GM21717 (cell line): ENCODE measurements around the gene PRCD.
"Not testable (repeated sequence)": the region's sequence is repeated elsewhere in the genome, so short reads cannot be mapped to it uniquely, and the experiment has no call there.

ENCODE experiments used
- ATAC-seq: cut with Tn5 transposase; IDR thresholded peaks from one replicate; pipeline ENCODE4 v1.9.1; 2021; ENCODE audit warnings: mild to moderate bottlenecking, moderate library complexity; ENCODE audit not compliant: unreplicated experiment

The PRCD gene

DNA sequence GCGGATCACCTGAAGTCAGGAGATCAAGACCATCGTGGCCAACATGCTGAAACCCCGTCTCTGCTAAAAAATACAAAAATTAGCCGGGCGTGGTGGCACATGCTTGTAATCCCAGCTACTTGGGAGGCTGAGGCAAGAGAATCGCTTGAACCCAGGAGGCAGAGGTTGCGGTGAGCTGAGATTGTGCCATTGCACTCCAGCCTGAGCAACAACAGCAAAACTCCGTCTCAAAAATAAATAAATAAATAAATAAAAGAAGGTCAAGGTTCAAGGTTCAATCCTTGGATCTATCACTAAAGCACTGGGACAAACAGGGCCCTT lies 14.4 kb upstream of the PRCD start:
- ATAC-seq = not testable (repeated sequence)

GRCh38 chr17:76527016-76527415 lies 12.8 kb upstream of the PRCD start:
- not testable (repeated sequence) for ATAC-seq

DNA sequence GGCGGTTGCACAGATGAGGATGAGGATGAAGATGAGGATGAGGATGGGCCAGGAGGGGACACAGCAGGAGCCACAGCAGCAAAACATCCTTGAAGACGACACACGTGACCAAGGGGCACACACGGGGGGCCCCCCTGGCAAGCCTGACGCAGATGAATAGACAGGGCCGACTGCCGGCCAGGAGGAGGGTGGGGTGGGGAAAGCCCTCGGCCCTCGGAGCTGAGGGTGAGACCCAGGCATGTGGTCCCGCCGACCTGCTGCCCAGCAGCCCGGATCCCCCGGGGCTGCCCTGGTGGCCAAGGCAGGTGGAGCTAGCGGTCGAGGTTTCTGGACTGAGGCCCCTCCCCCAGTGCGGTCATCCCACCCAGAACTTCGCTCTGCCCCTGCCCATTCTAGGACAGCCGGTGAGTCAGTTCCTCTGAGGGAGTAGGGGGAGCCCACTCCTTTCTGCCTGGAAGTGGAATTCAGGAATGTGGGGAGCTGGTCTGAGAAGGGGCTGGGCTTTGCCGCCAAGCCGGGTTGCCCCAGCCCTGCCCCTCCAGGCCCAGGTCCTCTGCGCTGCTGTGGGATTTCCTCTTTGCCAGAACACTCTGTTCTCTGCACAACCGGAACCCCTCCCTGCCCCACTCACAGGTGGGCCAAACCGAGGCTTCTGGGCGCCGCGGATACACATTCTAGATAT lies 12.3 kb upstream of the PRCD start:
- ATAC-seq = no peak

GRCh38 chr17:76528156-76528527 lies 11.7 kb upstream of the PRCD start:
- no peak for ATAC-seq

DNA sequence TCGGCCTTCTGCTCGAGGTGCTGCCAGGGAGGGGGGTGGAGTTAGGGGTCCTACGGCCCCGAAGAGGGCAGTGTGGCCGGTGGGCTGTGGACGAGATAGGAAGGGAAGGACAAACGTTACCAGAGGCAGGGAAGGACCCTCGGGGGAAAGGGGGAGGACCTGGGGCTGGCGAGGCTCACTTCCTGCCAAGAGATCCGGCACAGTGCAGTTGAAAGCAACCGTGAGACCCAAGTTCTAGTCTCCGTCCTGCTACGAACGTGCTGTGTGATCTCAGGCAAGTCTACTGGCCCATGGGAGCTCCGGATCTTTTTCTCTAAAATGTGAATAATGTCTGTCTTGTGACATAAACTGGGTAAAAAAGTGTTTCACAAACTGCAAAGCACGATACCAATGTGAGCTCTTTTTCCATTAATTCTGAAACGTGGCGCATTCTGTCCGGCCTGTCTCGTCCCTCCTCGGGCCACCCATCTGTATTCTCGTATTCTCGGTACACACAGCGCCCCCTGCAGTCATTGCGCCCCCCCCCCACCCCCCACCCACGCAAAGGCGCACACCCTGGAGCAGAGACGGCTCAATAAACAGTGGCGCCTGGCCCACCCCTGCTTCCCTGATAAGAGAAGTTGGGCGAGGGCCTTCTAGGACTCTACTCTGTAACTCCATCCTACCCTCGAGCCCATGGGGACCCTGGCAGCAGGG lies 11.2 kb upstream of the PRCD start:
- no peak for ATAC-seq

DNA sequence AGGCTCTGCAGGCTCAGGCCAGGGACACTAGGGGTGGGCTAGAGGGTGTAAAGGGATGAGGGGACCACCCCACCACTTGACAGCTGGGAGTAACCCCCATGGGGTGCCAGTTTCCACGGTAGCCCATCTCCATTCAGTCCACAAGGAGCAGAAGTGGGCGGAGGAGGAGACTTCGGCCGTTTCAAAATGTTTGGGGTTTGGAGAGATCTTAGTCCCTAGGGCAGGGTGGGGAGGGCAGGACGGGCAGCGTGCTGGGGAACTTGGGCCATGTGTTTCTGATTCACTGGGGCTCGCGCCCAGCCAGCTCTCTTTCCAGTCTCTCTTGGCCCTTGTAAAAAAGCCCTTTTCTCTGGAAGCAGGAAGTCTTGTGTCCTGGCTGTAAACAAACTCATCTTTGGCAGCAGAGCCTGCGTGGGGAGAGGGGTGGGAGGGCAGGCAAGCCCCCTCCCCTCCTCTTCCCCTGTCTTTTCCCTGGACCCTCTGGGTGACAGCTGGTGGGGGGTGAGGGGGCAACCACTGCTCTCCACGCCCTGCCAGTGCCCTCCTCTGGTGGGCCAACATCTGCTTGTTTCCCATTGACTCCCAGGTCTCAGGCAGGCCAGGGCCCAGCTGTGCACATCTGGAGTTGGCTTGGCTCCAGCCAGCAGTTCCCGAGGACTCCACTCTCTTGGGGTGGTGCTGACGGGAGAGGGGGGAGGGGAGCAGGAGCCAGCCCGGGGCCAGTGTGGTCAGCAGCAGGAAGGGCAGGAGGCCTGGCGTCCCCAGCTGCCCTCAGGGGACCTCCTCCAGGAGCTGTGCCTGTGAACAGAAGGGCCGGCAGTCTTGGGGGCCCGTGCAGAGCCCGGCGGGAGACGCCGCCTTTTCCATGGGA lies 10.4 kb upstream of the PRCD start:
- ATAC-seq = no peak

GRCh38 chr17:76530095-76530723 lies 9.6 kb upstream of the PRCD start:
- no peak for ATAC-seq

DNA sequence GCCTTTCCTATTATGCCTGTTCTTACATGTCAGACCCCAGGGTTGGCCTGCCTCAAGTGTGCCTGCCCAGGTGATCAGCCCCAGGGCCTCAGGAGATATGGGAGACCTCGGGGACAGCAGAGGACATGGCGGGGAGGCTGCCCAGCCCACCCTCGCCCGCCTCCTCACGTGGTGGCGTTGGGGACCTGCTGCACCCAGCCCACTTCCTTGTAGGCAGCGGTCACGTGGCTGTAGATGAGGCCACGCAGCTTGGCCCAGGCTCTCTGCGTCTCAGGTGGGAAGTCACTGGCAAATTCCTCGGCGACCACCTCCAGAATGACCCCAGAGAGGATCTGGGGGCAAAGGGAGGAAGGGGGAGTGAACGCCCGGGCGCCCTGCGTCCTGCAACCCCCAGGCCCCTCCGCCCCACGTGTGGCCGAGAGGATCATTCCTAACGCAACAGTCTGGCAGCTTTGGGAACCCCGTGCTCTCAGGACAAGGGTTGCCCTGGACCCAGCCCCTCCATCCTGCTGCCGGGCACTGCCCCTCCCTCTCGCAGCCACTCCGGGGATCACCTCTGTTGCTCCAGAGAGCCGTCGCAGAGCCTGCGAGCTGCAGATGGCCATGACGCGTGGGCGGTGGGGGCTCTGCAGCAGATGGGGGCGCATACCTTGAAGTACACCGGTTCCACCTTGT lies 8.9 kb upstream of the PRCD start:
- ATAC-seq = no peak

DNA sequence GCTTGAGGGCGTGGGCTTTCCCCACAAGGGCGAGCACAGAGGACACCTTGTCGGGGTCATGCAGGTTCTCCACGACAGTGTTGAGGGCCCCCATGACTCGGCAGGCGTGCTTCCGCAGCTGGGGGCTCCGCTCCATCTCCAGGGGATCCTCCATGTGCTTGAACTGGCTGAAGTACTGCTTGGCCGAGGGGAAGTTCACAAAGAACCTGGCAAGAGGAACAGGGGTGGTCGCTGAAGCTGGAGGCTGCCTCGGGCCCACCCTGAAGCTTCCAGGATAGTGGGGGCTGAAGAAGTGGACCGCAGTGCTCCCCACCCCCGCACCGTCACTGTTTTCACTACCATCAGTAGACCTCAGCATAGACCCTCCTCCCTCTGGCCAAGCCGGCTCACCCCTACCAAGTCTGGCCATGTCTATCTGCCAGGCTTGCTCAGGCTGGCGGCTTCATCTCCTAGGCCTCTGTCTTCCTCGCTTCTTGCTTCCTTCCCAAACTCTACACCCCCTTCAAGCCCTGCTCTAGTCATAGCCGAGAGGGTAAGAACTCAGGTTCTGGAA lies 8.3 kb upstream of the PRCD start:
- no peak for ATAC-seq

GRCh38 chr17:76532072-76532651 lies 7.7 kb upstream of the PRCD start:
- no peak for ATAC-seq

GRCh38 chr17:76533640-76534359 lies 6.0 kb upstream of the PRCD start:
- not testable (repeated sequence) for ATAC-seq

GRCh38 chr17:76534831-76535732 lies 4.8 kb upstream of the PRCD start:
- ATAC-seq = no peak

DNA sequence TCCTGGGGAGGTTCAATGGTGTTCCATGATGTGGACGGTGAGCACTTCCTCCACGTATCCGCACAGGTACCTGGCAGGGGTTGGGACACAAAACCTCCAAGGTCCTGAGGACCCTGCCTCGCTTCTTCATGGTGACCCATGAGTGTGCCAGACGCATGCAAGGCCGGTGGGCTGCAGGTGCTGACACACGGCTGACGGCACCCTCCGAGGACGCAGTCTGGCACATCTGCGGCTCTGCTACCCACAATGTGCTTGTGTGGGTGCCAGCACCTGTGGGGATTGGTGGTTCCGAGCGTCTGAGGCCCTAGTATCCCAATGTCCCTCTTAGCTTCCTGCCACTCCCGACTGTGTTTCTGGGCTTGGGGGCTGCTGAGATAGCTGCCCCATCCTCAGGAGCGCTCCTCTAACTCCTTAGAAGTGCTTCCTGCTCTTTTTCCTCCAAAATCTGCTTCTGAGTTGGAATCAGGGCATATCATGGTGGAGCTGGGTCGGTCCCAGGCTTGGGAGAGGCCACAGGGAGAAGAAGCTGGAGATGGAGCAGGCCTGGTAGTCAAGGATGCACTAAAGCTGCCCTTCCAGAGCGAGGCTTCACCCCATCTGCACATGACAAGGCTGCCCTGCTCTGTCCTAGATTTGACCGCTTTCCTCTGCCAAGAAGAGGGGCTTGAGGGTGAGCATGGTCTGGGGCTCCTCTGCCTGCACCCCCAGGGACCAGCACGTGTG lies 3.9 kb upstream of the PRCD start:
- ATAC-seq = no peak

DNA sequence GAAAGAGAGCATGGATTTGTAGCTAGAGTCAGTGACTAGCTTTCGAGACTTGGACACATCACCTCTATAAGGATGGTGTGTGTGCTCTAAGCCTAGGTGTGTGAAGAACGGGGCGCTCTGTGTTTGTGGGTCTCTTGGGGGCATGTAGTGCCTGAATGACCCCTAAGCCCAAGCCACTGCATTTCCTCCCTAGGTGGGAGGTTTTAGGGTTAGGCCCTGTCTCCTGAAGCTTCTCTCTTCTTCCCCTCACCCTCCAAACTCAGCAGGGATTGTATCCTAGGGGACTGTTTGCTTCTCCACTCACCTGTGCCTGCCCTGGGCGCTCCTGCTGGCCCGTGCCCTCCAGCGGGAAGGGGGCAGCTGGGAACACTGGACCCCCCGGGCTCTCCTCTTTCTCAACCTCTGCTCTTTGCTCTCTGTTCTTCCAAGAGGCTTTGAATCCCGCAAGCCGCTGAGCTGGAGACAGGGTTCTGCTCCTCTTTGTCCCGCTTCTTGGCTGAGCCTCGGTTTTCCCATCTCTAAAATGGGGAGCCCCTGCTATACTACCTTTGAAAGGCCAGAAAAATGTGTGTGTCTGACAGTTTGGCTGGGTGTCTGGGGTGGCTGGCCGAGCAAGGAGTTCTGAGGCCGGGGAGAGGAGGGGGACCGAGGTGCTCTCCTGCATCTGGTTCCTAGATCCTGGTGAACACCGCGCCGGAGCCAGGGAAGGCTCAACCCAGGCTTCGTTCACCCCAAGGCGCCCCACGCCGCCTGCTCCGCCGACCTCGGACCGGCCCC lies 3.1 kb upstream of the PRCD start:
- no peak for ATAC-seq

DNA sequence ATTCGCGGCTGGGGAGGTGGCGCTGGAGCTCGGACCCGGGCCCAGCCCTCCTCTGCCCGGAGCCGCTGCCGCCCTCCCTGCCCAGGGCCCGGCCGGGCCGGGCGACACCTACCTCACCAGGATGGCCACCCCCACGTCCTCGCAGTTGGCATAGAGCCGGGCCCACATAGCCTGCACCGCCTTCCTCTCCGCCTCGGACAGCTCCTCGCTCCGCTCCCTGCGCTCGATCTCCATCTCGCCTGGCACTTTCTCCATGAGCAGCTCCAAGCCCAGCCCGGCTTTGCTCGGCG lies 2.6 kb upstream of the PRCD start:
- ATAC-seq = no peak

DNA sequence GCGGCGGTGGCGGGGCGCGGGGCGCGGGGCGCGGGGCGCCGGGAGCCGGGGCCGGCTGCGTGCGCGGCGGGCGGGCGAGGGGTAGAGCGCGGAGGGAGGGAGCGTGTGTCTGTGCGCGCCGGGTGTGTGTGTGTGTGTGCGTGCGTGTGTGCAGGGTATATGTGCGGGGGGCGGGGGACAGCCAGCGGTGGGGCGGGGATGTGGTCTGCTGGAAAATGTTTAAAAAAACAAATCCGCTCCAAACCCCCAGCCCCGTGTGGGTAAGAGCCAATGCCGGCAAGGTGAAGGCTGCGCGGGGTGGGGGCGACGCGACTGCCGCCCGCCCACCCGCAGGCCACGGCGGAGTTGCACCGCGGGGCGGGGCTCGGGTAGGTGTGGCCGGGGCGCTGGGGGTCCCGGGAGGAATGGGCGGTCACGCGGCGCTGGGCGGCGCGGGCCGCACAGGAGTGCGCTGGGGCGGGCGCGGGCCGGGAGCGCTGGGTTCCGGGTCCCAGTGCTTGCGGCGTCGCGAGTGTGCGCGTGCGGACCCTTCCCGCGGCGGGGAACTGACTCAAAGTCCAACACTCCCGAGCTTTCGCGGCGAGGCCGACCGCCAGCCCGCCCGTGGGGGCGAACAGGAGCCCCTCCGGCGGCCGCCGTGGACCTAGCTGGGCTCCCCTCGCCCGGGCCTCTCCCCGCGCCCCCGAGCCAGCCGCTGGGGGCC lies 2.1 kb upstream of the PRCD start, which contains the start of gene CYGB:
TSS of gene CYGB (minus strand) at position 132 of the 703 bp plus-strand sequence. CDS start 167 bp downstream, outside the sequence.
- no peak for ATAC-seq
